ENCODE data around the gene RBL2. TPM values are rescaled to one million over a fixed set of nuclear protein-coding genes. Genes with fewer than 3 reads are reported as not detected.

RBL2 gene
- total and polyA plus RNA-seq, 2 of the 13 experiments (the other 11 are each of a cell fraction or from before 2014, with no cell fraction given) = 41.2 to 60.9 TPM

GRCh38 chr16:53511403-53512280, 77.4 kb downstream of the RBL2 start (continued):
- TF ChIP-seq ZNF280D (CRISPR knock-in tag; IDR thresholded peaks at IDR 0.05) (peak; percentile 69), SP1 (IDR thresholded peaks at IDR 0.05) (no peak), SP1 (CRISPR knock-in tag; IDR thresholded peaks at IDR 0.05) (0 out of 2 replicates have a peak, but pooled peaks have one; percentile 2), PREB (CRISPR knock-in tag; IDR thresholded peaks at IDR 0.05) (no peak), ZNF496 (CRISPR knock-in tag; IDR thresholded peaks at IDR 0.05; ENCODE audit: insufficient replicate concordance) (no peak), E2F2 (CRISPR knock-in tag; IDR thresholded peaks at IDR 0.05; ENCODE audit: borderline replicate concordance) (no peak; the same call in 1 of the 2 replicates), MIER2 (CRISPR knock-in tag; IDR thresholded peaks at IDR 0.05) (no peak), ZFX (CRISPR knock-in tag; IDR thresholded peaks at IDR 0.05; ENCODE audit: low read depth) (peak; percentile 42), MLLT10 (CRISPR knock-in tag; IDR thresholded peaks at IDR 0.05) (no peak), ZNF850 (CRISPR knock-in tag; conservative IDR thresholded peaks at IDR 0.05) (no peak), ZNF367 (CRISPR knock-in tag; IDR thresholded peaks at IDR 0.05; ENCODE audit: borderline replicate concordance) (no peak), ZNF205 (CRISPR knock-in tag; IDR thresholded peaks at IDR 0.05) (0 out of 2 replicates have a peak, but pooled peaks have one; percentile 47), AGO1 (IDR thresholded peaks at IDR 0.05; ENCODE audit: low read depth, low read length, poor library complexity, severe bottlenecking) (no peak), ZNF639 (CRISPR knock-in tag; conservative IDR thresholded peaks at IDR 0.05) (no peak; the same call in 1 of the 2 replicates), JDP2 (CRISPR knock-in tag; IDR thresholded peaks at IDR 0.05; ENCODE audit: borderline replicate concordance) (no peak), ZNF276 (CRISPR knock-in tag; IDR thresholded peaks at IDR 0.05; ENCODE audit: low read depth) (no peak), SIX1 (CRISPR knock-in tag; IDR thresholded peaks at IDR 0.05; ENCODE audit: borderline replicate concordance) (0 out of 2 replicates have a peak, but pooled peaks have one; percentile 60), ZNF253 (CRISPR knock-in tag; IDR thresholded peaks at IDR 0.05; ENCODE audit: borderline replicate concordance) (no peak), KLF6 (CRISPR knock-in tag; IDR thresholded peaks at IDR 0.05) (no peak)

All from HepG2 (cell line).